C4-2B (cell line): ENCODE data around the gene SKOR1.

ENCODE experiments used
- CTCF ChIP-seq: fragments of 450-650 bp; conservative IDR thresholded peaks from 2 replicates; pipeline ENCODE4 v1.5.1; 2017; ENCODE audit warnings: mild to moderate bottlenecking
- ZFX ChIP-seq: fragments of 450-650 bp; IDR thresholded peaks from 2 replicates; pipeline ENCODE4 v1.6.1; 2017

- no peak for TF ChIP-seq CTCF
- no peak for TF ChIP-seq ZFX
These were observed 20.2 kb upstream of the SKOR1 start for GRCh38 chr15:67805008-67805665.
